HG03342 (cell line): ENCODE results near the gene CNNM3.

ENCODE experiments used
- ATAC-seq: cut with Tn5 transposase; IDR thresholded peaks from one replicate; pipeline ENCODE4 v1.9.1; 2021; ENCODE audit warnings: mild to moderate bottlenecking, moderate library complexity; ENCODE audit not compliant: unreplicated experiment

Gene CNNM3

DNA sequence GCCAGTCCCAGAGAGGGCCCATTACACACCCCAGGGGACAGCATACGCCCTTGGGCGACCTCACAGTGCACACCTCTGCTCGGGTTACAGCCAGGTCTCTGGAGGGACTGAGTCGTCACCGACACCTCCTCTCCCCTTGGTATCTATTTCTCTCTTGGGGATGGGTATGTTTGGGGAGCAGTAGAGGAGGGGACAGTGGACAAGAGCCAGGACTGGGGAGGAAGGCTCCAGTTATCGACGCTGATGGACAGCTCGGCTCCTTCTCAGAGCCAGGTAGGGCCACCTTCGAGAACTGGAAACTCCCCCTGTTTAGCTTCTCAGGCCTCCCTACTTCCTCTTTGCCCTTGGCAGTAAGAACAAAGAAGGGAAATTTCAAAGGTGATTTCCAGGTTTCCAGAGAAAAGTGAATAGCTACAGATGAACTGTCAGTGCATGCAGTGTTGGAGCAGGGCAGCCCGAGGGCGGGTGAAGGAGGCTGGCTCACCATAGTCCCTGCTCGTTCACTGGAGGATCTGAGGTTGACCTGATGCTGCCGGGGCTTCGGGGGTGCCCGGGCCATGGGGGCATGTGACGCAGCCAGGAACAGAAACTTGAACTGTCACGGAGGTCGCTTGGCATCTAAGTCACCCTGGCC lies 58.2 kb downstream of the CNNM3 start:
- ATAC-seq, result peak; percentile 42

GRCh38 chr2:96875498-96876268 lies 59.6 kb downstream of the CNNM3 start:
- no peak for ATAC-seq

DNA sequence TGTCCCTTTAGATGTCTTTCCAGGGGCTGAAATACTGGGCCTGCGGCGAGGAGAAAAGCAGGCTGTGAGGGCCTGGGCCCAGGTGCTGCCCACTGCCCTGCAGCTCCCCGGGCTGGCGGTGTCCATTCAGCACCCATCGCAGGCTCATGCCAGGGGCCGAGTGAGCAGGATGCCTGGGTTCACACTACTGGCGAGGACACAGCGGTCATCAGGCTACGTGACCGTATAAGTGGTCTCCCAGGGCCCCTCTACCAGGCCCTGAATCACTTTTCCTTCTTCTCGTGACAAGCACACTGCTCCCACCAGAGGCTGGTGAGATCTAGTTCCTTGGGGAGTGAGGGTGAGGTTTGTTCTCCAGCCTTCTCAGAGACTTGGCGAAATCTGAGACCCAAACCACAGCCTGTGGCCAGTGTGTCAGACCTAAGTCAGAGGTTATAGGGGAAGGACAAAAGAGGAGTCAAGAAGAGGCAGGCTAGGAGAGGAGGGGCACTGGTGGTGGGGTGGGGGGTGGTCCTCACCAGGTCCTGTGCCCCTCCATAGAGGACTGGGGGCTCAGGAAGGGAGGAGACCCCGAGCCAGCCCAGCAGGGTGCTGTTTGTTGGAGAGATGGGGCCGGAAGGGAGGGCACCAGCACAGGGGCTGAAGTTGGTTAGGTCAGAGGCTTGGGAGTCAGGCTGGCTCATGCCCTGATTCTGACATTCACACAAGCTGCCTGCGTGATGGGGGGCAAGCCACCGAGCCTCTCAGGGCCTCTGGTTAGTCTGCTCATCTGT lies 60.4 kb downstream of the CNNM3 start:
- no peak for ATAC-seq

- ATAC-seq, result no peak
Observed at GRCh38 chr2:96877042-96877451, 61.0 kb downstream of the CNNM3 start.

GRCh38 chr2:96877631-96878092 lies 61.6 kb downstream of the CNNM3 start:
- no peak for ATAC-seq

GRCh38 chr2:96878171-96878570 lies 62.1 kb downstream of the CNNM3 start:
- ATAC-seq, result no peak

GRCh38 chr2:96878796-96879544 lies 62.9 kb downstream of the CNNM3 start:
- no peak for ATAC-seq

GRCh38 chr2:96879545-96880040 lies 63.5 kb downstream of the CNNM3 start:
- no peak for ATAC-seq

DNA sequence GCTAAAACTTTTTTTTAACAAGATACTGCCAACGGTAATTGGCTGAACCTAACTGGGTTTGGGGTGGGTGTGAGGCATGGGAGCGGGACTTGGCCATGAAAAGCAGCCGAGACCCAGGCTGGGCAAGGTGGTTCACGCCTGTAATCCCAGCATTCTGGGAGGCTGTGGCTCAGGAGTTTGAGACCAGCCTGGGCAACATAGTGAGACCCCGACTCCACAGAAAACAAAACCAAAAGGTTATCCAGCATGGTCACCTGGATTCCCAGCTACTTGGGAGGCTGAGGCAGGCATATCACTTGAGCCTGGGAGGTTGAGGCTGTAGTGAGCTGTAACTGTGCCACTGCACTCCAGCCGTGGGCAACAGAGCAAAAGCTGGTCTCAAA lies 64.8 kb downstream of the CNNM3 start:
- no peak for ATAC-seq

DNA sequence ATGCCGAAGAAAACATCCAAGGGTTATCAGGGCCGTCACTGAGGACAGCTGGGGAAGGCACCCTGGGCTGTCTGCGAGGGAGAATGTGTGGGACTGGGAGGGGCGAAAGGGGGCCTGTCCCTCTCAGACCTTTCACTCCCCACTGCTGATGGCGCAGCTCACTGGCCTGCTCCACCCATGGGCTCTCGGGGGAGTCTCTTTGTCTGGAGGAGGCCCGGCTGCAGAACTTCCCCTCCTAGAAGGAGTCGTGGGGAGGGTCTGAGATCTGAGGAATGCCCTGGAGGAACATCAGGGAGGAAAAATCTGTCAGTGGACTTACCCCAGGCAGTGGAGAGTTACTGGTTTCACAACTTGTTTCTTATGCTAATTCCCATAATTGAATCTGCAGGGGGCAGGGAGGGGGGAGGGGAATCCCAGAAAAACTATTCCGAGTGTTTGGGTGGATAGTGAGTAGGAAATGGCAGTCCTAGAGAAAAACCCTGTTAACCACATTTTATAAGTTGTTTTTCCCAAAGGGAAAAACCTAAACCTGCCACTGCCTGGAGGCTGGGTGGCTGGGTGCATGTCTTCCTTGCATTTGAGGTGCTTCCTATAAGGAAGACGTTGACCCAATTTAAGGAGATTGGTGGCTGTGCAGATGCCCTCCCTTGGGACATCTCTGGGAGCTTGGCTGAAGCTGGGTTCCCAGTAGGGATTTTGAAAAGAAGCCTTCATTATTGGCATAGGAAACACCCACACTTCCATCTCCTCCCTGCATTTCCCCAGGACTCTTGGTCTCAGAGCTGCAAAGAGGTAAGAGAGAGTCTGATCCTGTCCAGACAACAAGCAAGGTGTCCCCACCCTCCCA lies 65.5 kb downstream of the CNNM3 start:
- ATAC-seq, result no peak

DNA sequence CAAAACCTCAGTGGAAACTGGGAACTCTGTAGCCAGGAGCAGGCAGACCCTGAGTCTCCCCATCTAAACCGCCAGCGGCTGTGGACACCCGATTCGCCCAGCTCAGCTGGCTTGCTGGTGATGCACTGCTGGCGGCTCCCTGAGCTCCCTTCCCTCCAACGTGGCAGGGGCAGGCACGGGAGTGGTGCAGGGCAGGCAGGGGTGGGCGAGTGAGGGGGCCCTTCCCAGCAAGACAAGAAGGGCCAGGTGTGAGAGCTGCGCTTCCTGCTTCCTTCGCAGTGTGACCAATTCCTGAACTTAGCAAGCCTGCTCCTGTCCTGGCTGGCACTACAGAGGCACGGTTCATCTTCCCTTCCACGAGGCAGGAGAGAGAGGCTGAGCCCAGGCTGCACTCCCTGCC lies 66.2 kb downstream of the CNNM3 start:
- ATAC-seq, result no peak

- no peak for ATAC-seq
Observed at GRCh38 chr2:96882906-96883305, 66.8 kb downstream of the CNNM3 start.

DNA sequence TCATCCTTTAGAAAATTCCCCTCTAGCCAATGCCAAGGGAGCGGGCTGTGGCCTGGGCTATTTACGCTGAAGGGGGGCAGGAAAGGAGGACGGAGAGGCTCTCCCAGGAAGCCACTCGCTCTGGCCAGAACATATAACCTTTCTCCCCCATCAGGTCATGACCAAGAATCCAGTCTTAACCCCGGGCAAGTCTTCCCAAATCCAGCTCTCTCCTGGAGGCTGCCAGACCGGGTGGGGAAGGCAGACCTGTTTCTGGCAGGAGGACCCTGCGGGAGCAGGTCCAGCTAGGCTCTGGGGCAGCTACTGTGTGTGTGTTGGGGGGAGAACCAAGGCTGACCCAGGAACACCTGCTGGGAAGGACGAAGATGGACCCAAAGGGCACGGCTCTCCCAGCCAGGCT lies 67.2 kb downstream of the CNNM3 start:
- no peak for ATAC-seq
